ENCODE measurements around the gene TSHZ2.

DNA sequence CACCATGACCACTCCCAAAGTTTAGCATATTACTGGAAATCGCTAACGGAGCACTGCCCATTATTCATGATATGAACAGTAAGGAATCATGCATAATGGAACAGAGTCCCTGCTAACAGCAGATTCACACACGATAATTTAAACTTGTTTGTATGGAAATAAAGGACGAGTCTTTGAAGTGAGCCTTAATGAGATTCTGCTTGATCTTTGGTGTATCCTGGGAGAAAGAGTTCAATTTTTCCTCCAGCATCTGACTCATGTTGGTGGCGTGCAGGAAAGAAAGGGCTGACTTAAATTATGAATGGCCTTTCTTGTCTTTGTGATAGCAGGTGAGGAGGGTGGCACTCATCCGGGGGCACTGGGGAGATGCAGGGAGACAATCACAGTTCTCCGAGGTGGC lies 426.9 kb downstream of the TSHZ2 start:
- TF ChIP-seq TAF1 (IDR thresholded peaks at IDR 0.05; ENCODE audit: borderline replicate concordance, low read depth, low read length), result no peak
- no peak for TF ChIP-seq POLR2A (IDR thresholded peaks at IDR 0.05; ENCODE audit: low read depth, low read length)
- TF ChIP-seq POLR2AphosphoS5 (IDR thresholded peaks at IDR 0.05; ENCODE audit: low read depth, low read length), result no peak

Data from GM12892 (cell line).